Nasal cavity respiratory epithelium epithelial cell of viscerocranial mucosa (primary cell): ENCODE measurements around the gene IQCH. TPM values are rescaled to one million over a fixed set of nuclear protein-coding genes. Genes with fewer than 3 reads are reported as not detected.

Experiments used
- total RNA-seq: library from RNA; depleted of rRNA; stranded (reverse); fragments of >200 nt; gene quantifications from 2 replicates; pipeline ENCODE4 v1.2.3, GENCODE V29; 2014

The IQCH gene
- 3.1 and 7.0 TPM in 2 replicates for total RNA-seq

DNA sequence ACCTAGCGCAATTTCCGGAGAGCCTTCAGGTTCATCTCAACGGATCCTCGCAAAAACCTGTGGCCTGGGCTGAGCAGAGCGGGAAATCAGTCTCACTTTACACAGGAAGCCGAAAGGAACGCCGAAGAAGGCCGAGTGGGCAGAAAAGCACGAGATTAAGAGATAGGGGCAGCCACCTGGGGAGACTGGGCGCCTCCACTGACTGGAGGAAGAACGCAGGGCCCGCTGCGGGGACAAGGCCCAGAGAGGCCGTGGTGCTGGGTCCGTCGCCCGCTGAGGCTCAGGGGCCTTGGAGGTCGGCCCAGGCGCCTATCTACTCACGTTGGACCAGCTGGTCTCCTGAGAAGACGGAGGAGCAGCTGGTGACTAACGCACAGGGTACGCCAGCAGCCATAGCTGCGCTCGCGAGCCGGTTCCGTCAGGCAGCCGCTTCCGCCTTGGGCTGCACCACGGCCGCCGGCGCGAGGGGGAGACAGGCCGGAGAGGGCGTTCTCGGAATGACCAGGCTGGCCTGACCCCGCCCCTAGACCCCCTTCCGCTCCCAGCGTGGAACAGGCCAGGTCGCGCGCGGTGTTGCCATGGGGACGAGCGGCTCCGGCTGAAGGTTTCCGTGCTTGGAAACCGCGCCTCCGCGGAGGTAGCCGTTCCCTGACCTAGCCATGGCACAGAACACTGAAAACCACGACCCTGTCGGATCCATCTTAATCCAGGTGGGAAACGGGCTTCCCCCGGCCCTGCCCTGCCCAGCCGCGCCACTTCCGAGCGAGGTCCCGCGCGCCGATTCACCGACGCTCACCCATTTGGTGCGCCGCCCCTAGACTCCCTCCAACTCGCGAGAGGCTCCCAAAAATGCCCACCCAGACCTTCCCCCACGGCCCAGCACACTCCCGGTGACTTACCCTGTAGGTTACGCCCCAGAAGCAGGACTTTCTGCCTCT lies at the start of gene IQCH, which contains the start of gene AAGAB:
IQCH (plus strand) TSS at position 549 of the 938 bp plus-strand sequence; CDS start at position 660, 111 bp downstream.
AAGAB (minus strand) TSS at position 424 of the 938 bp plus-strand sequence; CDS start at position 394, 30 bp downstream.

DNA sequence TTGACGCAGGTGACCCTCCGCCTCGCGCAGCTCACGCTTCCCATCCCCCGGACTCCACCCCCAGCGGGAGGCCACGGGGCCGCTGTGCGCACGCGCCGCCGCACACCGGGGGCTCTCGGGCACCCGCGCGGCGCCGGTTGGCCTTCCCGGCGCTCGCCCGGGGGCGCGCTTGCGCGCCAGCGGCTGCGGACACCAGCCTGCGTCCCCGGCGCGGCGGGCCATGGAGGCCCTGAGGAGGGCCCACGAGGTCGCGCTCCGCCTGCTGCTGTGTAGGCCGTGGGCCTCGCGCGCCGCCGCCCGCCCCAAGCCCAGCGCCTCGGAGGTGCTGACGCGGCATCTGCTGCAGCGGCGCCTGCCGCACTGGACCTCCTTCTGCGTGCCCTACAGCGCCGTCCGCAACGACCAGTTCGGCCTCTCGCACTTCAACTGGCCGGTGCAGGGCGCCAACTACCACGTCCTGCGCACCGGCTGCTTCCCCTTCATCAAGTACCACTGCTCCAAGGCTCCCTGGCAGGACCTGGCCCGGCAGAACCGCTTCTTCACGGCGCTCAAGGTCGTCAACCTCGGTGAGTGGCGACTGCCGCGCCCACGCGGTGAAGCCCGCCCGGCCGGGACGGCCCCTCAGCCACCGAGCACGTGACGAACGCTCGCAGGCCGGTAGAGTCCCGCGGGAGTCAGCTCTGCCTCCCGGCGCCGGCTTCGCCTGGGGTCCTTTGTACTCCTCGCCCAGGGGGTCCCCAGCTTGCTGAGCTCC lies 266.6 kb downstream of the IQCH start, which contains the start of gene C15orf61:
C15orf61 (plus strand) TSS at position 103 of the 754 bp plus-strand sequence; CDS start at position 221, 118 bp downstream.

DNA sequence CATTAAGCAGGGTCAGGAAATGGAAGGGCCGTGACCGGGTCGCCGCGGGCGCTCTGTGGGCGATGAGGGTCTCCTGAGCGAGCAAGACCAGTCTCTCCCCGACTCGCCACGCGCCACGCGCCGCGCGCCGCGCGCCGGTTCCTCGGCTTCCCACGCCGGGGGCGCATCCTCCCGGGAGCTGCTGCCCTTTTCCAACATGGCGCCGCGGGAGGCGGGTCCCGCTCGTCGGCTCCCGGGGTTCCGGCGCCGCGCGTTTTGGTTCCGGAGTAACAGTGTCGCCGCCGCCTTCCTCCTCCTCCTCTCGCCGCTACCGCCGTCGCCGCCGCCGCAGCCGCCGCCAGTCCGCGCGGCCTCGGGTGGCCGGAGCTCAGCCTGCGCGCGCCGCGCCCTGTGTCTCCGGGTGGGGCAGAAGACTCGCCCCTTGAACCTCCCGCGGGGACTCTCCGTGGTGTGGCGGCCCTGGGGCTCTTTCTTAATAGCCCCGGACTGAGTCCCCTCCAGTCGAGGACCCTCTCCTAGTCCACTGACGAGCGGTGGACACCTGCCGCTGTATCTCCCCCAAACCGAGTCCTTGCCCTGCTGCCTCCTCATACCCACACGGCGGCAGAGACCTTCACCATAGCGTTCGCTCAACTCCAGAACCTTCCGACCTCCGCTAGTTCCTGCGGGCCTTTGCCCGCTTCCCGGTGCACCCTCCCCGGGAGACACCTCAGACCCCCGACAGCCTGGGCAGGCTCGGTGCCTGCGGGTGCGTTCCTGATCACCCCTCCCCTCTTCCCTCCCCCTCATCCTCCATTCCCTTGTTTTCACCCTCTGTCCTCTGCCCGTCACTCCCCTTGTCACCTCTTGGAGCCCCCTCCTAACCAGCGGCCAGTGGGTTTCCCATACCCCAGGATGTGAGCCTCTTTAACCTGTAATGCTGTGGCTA lies 288.1 kb downstream of the IQCH start, which contains the start of gene MAP2K5:
MAP2K5 (plus strand) TSS at position 284 of the 928 bp plus-strand sequence; CDS start at position 917, 633 bp downstream.

Other genes with a start within 250 kb of the IQCH start
- 5.5 and 49.5 TPM in 2 replicates for gene SMAD3, start 189.2 kb upstream of the IQCH start, total RNA-seq
- gene AAGAB, start 125 bp upstream of the IQCH start, total RNA-seq = 74.2 and 96.0 TPM in 2 replicates